ENCODE results near the gene HAGHL.
"Not testable (repeated sequence)": the region's sequence is repeated elsewhere in the genome, so short reads cannot be mapped to it uniquely, and the experiment has no call there.

Gene HAGHL

DNA sequence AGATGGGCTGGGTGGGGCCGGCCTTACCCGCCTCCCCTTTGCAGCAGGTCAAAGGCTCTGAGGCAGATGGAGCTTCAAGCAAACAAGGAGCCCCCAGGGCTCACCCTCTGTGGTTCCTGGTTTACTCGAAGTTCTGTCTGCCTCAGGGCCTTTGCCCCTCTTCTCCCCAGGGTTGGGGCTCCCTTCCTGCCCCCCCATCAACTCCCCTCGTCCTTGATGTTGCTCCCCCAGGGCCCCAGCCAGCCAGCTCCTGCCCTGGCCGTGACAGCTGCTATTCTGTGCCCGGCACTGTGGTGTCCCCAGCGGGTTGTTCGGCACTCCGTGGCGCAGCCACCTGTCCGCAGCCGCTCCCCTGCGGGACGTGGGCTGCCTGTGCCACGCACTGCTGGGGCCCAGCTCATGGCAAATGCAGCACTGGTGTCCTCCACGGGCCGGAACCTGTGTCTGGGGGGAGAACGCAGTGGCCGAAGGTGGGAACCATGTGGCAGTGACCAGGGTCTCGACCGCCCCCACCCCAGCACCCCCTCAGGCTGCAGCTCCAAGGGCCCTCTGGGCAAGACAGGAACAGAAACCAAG lies 16.3 kb upstream of the HAGHL start:
- TF ChIP-seq, protein P1, sequence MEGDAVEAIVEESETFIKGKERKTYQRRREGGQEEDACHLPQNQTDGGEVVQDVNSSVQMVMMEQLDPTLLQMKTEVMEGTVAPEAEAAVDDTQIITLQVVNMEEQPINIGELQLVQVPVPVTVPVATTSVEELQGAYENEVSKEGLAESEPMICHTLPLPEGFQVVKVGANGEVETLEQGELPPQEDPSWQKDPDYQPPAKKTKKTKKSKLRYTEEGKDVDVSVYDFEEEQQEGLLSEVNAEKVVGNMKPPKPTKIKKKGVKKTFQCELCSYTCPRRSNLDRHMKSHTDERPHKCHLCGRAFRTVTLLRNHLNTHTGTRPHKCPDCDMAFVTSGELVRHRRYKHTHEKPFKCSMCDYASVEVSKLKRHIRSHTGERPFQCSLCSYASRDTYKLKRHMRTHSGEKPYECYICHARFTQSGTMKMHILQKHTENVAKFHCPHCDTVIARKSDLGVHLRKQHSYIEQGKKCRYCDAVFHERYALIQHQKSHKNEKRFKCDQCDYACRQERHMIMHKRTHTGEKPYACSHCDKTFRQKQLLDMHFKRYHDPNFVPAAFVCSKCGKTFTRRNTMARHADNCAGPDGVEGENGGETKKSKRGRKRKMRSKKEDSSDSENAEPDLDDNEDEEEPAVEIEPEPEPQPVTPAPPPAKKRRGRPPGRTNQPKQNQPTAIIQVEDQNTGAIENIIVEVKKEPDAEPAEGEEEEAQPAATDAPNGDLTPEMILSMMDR (IDR thresholded peaks at IDR 0.05; ENCODE audit: low read depth, low read length): no peak
- H3K4me3 ChIP-seq (replicated peaks in 1 of 2; ENCODE audit: low read depth in 2 of 2, low read length in 2 of 2): no peak overlapping the region
- DNase-seq (ENCODE audit: low read depth in 2 of 2): no peak

- H3K4me3 ChIP-seq (replicated peaks in 1 of 2; ENCODE audit: low read depth in 2 of 2, low read length in 2 of 2): no peak overlapping the region
- DNase-seq (ENCODE audit: low read depth in 2 of 2): no peak
- TF ChIP-seq, protein P1 (IDR thresholded peaks at IDR 0.05; ENCODE audit: low read depth, low read length): no peak
Observed at GRCh38 chr16:711084-711483, 15.8 kb upstream of the HAGHL start.

GRCh38 chr16:711548-712320 lies 15.2 kb upstream of the HAGHL start:
- no peak overlapping the region for H3K4me3 ChIP-seq (replicated peaks in 1 of 2; ENCODE audit: low read depth in 2 of 2, low read length in 2 of 2)
- TF ChIP-seq, protein P1 (IDR thresholded peaks at IDR 0.05; ENCODE audit: low read depth, low read length): peak; percentile 80
- peak; percentile 70 to 74 for DNase-seq (ENCODE audit: low read depth in 2 of 2)

DNA sequence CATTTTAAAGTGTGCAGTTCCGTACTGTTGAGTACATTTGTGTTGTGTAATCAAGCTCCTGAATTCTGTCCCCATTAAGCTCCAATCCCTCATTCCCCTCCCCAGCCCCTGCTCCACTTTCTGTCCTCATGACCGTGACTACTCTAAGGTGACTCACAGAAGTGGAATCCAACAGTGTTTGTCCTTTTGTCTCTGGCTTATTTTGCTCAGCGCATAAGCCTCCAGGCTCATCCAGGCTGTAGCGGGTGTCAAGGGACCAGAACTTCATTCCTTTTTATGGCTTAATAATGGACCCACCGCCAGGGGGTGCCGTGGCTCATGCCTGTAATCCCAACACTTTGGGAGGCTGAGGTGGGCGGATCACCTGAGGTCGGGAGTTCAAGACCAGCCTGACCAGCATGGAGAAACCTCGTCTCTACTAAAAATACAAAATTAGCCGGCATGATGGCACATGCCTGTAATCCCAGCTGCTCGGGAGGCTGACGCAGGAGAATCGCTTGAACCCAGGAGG lies 14.1 kb upstream of the HAGHL start:
- TF ChIP-seq, protein P1 (IDR thresholded peaks at IDR 0.05; ENCODE audit: low read depth, low read length): peak; percentile 48
- DNase-seq (ENCODE audit: low read depth in 2 of 2): peak; percentile 92 to 99
- H3K4me3 ChIP-seq (replicated peaks in 1 of 2; ENCODE audit: low read depth in 2 of 2, low read length in 2 of 2): not testable (repeated sequence)

- DNase-seq (ENCODE audit: low read depth in 2 of 2): no peak
- TF ChIP-seq, protein P1 (IDR thresholded peaks at IDR 0.05; ENCODE audit: low read depth, low read length): no peak
- H3K4me3 ChIP-seq (replicated peaks in 1 of 2; ENCODE audit: low read depth in 2 of 2, low read length in 2 of 2): no peak overlapping the region
Observed at GRCh38 chr16:714079-714478, 12.8 kb upstream of the HAGHL start.

GRCh38 chr16:714558-715476 lies 12.1 kb upstream of the HAGHL start, which contains the start of gene METRN:
Gene METRN (plus strand): TSS chr16:715118. CDS start chr16:715290, 172 bp downstream.
- TF ChIP-seq, protein P1 (IDR thresholded peaks at IDR 0.05; ENCODE audit: low read depth, low read length): no peak
- H3K4me3 ChIP-seq (replicated peaks in 1 of 2; ENCODE audit: low read depth in 2 of 2, low read length in 2 of 2): peak within 1 kb of the TSS; percentile 48 to 63
- peak; percentile 86 to 91 for DNase-seq (ENCODE audit: low read depth in 2 of 2)

All from cardiac fibroblast (primary cell).